Measurements from ENCODE around the gene LDLRAD4.

DNA sequence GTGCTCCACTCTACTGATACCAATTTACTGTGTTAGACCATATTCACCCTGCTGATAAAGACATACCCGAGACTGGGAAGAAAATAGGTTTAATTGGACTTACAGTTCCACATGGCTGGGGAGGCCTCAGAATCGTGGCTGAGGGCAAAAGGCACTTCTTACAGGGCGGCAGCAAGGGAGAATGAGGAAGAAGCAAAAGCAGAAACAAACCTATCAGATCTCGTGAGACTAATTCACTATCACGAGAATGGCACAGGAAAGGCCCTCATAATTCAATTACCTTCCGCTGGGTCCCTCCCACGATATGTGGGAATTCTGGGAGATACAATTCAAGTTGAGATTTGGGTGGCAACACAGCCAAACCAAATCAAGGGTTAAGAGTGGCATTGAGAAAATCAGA, 65.2 kb downstream of the LDLRAD4 start:
- TF ChIP-seq, protein P1, sequence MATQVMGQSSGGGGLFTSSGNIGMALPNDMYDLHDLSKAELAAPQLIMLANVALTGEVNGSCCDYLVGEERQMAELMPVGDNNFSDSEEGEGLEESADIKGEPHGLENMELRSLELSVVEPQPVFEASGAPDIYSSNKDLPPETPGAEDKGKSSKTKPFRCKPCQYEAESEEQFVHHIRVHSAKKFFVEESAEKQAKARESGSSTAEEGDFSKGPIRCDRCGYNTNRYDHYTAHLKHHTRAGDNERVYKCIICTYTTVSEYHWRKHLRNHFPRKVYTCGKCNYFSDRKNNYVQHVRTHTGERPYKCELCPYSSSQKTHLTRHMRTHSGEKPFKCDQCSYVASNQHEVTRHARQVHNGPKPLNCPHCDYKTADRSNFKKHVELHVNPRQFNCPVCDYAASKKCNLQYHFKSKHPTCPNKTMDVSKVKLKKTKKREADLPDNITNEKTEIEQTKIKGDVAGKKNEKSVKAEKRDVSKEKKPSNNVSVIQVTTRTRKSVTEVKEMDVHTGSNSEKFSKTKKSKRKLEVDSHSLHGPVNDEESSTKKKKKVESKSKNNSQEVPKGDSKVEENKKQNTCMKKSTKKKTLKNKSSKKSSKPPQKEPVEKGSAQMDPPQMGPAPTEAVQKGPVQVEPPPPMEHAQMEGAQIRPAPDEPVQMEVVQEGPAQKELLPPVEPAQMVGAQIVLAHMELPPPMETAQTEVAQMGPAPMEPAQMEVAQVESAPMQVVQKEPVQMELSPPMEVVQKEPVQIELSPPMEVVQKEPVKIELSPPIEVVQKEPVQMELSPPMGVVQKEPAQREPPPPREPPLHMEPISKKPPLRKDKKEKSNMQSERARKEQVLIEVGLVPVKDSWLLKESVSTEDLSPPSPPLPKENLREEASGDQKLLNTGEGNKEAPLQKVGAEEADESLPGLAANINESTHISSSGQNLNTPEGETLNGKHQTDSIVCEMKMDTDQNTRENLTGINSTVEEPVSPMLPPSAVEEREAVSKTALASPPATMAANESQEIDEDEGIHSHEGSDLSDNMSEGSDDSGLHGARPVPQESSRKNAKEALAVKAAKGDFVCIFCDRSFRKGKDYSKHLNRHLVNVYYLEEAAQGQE (IDR thresholded peaks at IDR 0.05; ENCODE audit: low read depth): no peak
- no peak for TF ChIP-seq RAD21 (IDR thresholded peaks at IDR 0.05; ENCODE audit: low read depth)
- TF ChIP-seq TAF1 (IDR thresholded peaks at IDR 0.05; ENCODE audit: low read depth): no peak
- TF ChIP-seq, protein P2, sequence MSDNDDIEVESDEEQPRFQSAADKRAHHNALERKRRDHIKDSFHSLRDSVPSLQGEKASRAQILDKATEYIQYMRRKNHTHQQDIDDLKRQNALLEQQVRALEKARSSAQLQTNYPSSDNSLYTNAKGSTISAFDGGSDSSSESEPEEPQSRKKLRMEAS (IDR thresholded peaks at IDR 0.05): no peak
- TF ChIP-seq YY1 (IDR thresholded peaks at IDR 0.05; ENCODE audit: low read depth): no peak
- TF ChIP-seq EGR1 (IDR thresholded peaks at IDR 0.05): no peak
- TF ChIP-seq CREB1 (IDR thresholded peaks at IDR 0.05; ENCODE audit: low read depth): no peak
- TF ChIP-seq EP300 (IDR thresholded peaks at IDR 0.05; ENCODE audit: borderline replicate concordance): no peak
- TF ChIP-seq TCF12 (IDR thresholded peaks at IDR 0.05; ENCODE audit: low read depth): no peak
